ENCODE data around the gene CHMP1A. TPM values are rescaled to one million over a fixed set of nuclear protein-coding genes. Genes with fewer than 3 reads are reported as not detected.

CHMP1A gene
- total and polyA plus RNA-seq, 2 donors (not counting 1 experiment from before 2014, with no cell fraction given): 61.0 to 66.2 TPM

GRCh38 chr16:89607453-89607852 lies 50.1 kb downstream of the CHMP1A start:
- Histone ChIP-seq H3K9me3 (ENCODE audit: control insufficient read depth, insufficient read depth, low read depth, low read length) (no peaks in the 10 kb centered on the region), H2AFZ (ENCODE audit: low read length) (no peak overlapping the region), H3K27ac (ENCODE audit: insufficient read depth, low read length) (no peak overlapping the region), H4K20me1 (ENCODE audit: control insufficient read depth, extremely low read depth, insufficient read depth, low read length) (no peaks in the 10 kb centered on the region), H3K27me3 (ENCODE audit: control insufficient read depth, insufficient read depth, low read length) (no peaks in the 10 kb centered on the region), H3K9ac (ENCODE audit: insufficient read depth, low read length) (no peak overlapping the region), H3K4me1 (ENCODE audit: control insufficient read depth, extremely low read depth, insufficient read depth, low read length) (peaks cover 7% of the 10 kb centered on the region), H3K4me2 (ENCODE audit: extremely low read depth, insufficient read depth, low read length) (no peak overlapping the region), H3K36me3 (ENCODE audit: control insufficient read depth, insufficient read depth, low read length) (no peaks in the 10 kb centered on the region), H3K4me3 (replicated peaks in 1 of 4; ENCODE audit: control extremely low read depth in 1 of 4, insufficient read depth in 1 of 4, low read depth in 3 of 4, low read length in 4 of 4) (no peak overlapping the region), H3K79me2 (ENCODE audit: control insufficient read depth, insufficient read depth, low read length) (no peaks in the 10 kb centered on the region)
- no peak for DNase-seq (ENCODE audit: low read depth in 2 of 2)
- TF ChIP-seq, protein P1, sequence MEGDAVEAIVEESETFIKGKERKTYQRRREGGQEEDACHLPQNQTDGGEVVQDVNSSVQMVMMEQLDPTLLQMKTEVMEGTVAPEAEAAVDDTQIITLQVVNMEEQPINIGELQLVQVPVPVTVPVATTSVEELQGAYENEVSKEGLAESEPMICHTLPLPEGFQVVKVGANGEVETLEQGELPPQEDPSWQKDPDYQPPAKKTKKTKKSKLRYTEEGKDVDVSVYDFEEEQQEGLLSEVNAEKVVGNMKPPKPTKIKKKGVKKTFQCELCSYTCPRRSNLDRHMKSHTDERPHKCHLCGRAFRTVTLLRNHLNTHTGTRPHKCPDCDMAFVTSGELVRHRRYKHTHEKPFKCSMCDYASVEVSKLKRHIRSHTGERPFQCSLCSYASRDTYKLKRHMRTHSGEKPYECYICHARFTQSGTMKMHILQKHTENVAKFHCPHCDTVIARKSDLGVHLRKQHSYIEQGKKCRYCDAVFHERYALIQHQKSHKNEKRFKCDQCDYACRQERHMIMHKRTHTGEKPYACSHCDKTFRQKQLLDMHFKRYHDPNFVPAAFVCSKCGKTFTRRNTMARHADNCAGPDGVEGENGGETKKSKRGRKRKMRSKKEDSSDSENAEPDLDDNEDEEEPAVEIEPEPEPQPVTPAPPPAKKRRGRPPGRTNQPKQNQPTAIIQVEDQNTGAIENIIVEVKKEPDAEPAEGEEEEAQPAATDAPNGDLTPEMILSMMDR (conservative IDR thresholded peaks at IDR 0.05 in 1 of 2, IDR thresholded peaks at IDR 0.05 in 1 of 2; ENCODE audit: low read depth in 1 of 2, low read length in 2 of 2): no peak
- TF ChIP-seq EZH2 (IDR thresholded peaks at IDR 0.05; ENCODE audit: low read length, missing control alignments): no peak

DNA sequence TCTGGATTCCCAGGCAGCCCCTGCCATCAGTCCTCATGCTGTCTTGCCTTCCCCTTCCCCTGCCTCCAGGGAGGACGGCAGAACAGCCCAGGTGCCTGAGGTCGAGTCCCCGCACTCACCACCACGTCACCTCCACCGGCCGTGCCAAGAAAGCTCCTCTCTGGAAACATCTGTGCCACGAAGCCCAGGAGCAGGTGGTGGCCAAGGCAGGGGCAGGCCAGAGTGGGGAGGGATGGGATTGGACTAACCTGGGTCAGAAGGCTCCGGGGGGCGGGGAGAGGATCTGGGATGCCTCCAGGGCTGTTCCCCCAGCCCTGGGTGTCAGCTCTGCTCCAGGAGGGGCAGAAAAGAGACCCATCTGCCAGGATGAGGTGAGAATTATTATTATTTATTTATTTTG lies 51.5 kb downstream of the CHMP1A start:
- H3K9me3 ChIP-seq (ENCODE audit: control insufficient read depth, insufficient read depth, low read depth, low read length): no peaks in the 10 kb centered on the region
- no peak overlapping the region for H2AFZ ChIP-seq (ENCODE audit: low read length)
- no peaks in the 10 kb centered on the region for H3K27me3 ChIP-seq (ENCODE audit: control insufficient read depth, insufficient read depth, low read length)
- H3K79me2 ChIP-seq (ENCODE audit: control insufficient read depth, insufficient read depth, low read length): no peaks in the 10 kb centered on the region
- DNase-seq (ENCODE audit: low read depth in 2 of 2): no peak
- H4K20me1 ChIP-seq (ENCODE audit: control insufficient read depth, extremely low read depth, insufficient read depth, low read length): no peaks in the 10 kb centered on the region
- no peaks in the 10 kb centered on the region for H3K36me3 ChIP-seq (ENCODE audit: control insufficient read depth, insufficient read depth, low read length)
- no peak overlapping the region for H3K9ac ChIP-seq (ENCODE audit: insufficient read depth, low read length)
- H3K27ac ChIP-seq (ENCODE audit: insufficient read depth, low read length): no peak overlapping the region
- H3K4me3 ChIP-seq (replicated peaks in 1 of 4; ENCODE audit: control extremely low read depth in 1 of 4, insufficient read depth in 1 of 4, low read depth in 3 of 4, low read length in 4 of 4): no peak overlapping the region
- no peak overlapping the region for H3K4me2 ChIP-seq (ENCODE audit: extremely low read depth, insufficient read depth, low read length)
- no peak for TF ChIP-seq EZH2 (IDR thresholded peaks at IDR 0.05; ENCODE audit: low read length, missing control alignments)
- TF ChIP-seq, protein P1 (conservative IDR thresholded peaks at IDR 0.05 in 1 of 2, IDR thresholded peaks at IDR 0.05 in 1 of 2; ENCODE audit: low read depth in 1 of 2, low read length in 2 of 2): no peak
- H3K4me1 ChIP-seq (ENCODE audit: control insufficient read depth, extremely low read depth, insufficient read depth, low read length): peaks cover 12% of the 10 kb centered on the region

- DNase-seq (ENCODE audit: low read depth in 2 of 2): no peak
- H3K79me2 ChIP-seq (ENCODE audit: control insufficient read depth, insufficient read depth, low read length): no peaks in the 10 kb centered on the region
- H3K4me1 ChIP-seq (ENCODE audit: control insufficient read depth, extremely low read depth, insufficient read depth, low read length): peaks cover 12% of the 10 kb centered on the region
- no peak overlapping the region for H2AFZ ChIP-seq (ENCODE audit: low read length)
- no peaks in the 10 kb centered on the region for H4K20me1 ChIP-seq (ENCODE audit: control insufficient read depth, extremely low read depth, insufficient read depth, low read length)
- no peak overlapping the region for H3K4me2 ChIP-seq (ENCODE audit: extremely low read depth, insufficient read depth, low read length)
- no peak for TF ChIP-seq EZH2 (IDR thresholded peaks at IDR 0.05; ENCODE audit: low read length, missing control alignments)
- TF ChIP-seq, protein P1 (conservative IDR thresholded peaks at IDR 0.05 in 1 of 2, IDR thresholded peaks at IDR 0.05 in 1 of 2; ENCODE audit: low read depth in 1 of 2, low read length in 2 of 2): no peak
- no peak overlapping the region for H3K27ac ChIP-seq (ENCODE audit: insufficient read depth, low read length)
- no peaks in the 10 kb centered on the region for H3K9me3 ChIP-seq (ENCODE audit: control insufficient read depth, insufficient read depth, low read depth, low read length)
- no peak overlapping the region for H3K4me3 ChIP-seq (replicated peaks in 1 of 4; ENCODE audit: control extremely low read depth in 1 of 4, insufficient read depth in 1 of 4, low read depth in 3 of 4, low read length in 4 of 4)
- H3K27me3 ChIP-seq (ENCODE audit: control insufficient read depth, insufficient read depth, low read length): no peaks in the 10 kb centered on the region
- H3K9ac ChIP-seq (ENCODE audit: insufficient read depth, low read length): no peak overlapping the region
- no peaks in the 10 kb centered on the region for H3K36me3 ChIP-seq (ENCODE audit: control insufficient read depth, insufficient read depth, low read length)
These were observed 52.1 kb downstream of the CHMP1A start for GRCh38 chr16:89605186-89605970.
